Activated CD4-positive, alpha-beta T cell treated with anti-CD3 and anti-CD28 coated beads for 48 hours (primary cell): ENCODE data around the gene NDST1.
A peak's percentile ranks its signal among the peaks of the same experiment; 100 is the strongest.
"Not testable (repeated sequence)": the region's sequence is repeated elsewhere in the genome, so short reads cannot be mapped to it uniquely, and the experiment has no call there.

Experiments used
- DNase-seq: peaks from one replicate; pipeline ENCODE4 v3.0.0-alpha.2; 2020

Gene NDST1

GRCh38 chr5:150507474-150508276, at the start of gene NDST1:
NDST1 (plus strand) TSS chr5:150508131; CDS start chr5:150521255, 13,124 bp downstream.
- DNase-seq, result no peak

DNA sequence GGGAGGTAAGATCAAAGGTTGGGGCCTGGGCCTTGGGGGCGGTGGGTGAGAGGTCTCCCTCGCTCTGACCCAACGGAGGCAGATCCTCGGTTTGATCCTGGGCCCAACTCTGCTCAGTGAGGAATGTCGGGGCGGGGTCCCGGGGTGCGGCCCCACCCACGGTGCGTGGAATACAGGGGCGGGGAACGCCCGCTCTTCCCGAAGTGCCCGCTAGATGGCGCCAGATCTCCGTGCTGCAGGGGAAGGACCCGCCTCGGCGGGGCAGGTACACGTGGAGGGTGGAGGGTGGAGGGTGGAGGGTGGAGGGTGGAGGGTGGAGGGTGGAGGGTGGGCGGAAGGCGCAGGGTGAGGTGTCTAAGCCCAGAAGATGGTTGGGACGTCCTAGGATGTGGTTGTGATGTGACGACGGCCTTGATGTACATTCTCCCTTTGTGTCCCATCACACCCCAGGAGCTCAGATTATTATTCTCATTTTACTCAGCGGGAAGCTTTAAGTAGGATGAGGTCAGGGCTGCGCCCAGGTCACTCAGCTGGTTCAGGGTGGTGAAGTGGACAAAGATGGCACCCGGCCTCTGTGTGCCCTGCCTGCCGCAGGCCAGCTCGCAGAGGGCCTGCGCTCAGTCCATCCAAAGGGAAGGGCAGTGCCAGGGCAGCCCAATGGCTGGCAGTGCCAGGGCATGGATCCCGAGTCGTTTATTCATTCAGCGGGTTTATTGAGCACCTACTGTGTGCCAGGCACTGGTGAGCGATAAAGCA, 49.0 kb upstream of the NDST1 start:
- peak; percentile 92 for DNase-seq

- no peak for DNase-seq
Observed at GRCh38 chr5:150460781-150461180, 47.1 kb upstream of the NDST1 start.

- DNase-seq, result no peak
Observed at GRCh38 chr5:150461231-150461630, 46.7 kb upstream of the NDST1 start.

- no peak for DNase-seq
Observed at GRCh38 chr5:150464554-150465012, 43.3 kb upstream of the NDST1 start.

GRCh38 chr5:150465927-150466326, 42.0 kb upstream of the NDST1 start:
- no peak for DNase-seq

GRCh38 chr5:150468206-150468605, 39.7 kb upstream of the NDST1 start:
- no peak for DNase-seq

- no peak for DNase-seq
Observed at GRCh38 chr5:150469718-150470469, 38.0 kb upstream of the NDST1 start.

GRCh38 chr5:150473673-150474358, 34.1 kb upstream of the NDST1 start:
- DNase-seq, result no peak

GRCh38 chr5:150476568-150476967, 31.4 kb upstream of the NDST1 start:
- not testable (repeated sequence) for DNase-seq

DNA sequence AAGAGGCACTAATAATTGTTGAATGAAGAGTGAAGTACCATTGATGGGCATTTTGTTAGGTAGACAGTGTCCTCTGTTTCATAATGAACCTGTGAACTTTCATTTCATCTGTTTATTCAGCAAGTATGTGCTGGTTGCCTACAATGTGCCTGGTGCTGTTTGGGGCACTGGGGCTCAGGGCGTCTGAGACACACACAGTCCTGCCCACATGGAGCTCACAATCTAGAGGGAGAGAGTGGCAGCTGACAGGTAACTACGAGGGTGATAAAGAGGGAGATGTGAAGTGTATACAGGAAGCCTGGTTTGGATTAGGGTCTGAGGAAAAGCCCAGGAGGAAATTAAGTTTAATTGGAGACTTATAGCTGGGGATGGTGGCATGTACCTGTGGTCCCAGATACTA, 28.5 kb upstream of the NDST1 start:
- DNase-seq, result no peak

- no peak for DNase-seq
Observed at GRCh38 chr5:150481708-150481965, 26.3 kb upstream of the NDST1 start.

DNA sequence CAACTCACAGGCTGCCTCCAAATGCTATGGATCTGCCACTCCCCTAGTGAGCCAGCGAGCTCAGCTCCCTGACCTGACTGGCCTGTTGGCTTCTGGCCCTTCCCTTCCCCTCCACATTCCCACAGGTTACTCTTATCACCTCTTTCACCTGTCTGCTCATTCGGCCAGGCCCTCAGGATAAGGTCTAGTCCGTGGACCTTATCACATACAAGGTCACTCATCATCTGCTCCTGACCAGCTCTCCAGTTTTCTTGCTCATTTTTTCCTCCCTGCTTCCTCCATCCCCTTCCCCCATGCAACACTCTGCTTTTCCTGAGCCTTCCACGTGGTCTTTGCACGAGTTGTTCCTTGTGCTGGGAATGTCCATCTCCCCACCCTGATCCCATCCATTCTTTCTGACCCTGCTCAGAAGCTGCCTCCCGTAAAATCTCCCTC, 25.9 kb upstream of the NDST1 start:
- DNase-seq, result no peak

GRCh38 chr5:150484964-150485692, 22.8 kb upstream of the NDST1 start:
- no peak for DNase-seq

GRCh38 chr5:150485693-150486401, 22.1 kb upstream of the NDST1 start:
- DNase-seq, result peak; percentile 46

GRCh38 chr5:150486402-150487198, 21.3 kb upstream of the NDST1 start:
- peak; percentile 44 for DNase-seq

- DNase-seq, result no peak
Observed at GRCh38 chr5:150487199-150488061, 20.5 kb upstream of the NDST1 start.

GRCh38 chr5:150488519-150489359, 19.2 kb upstream of the NDST1 start:
- no peak for DNase-seq
